ENCODE data around the gene NHSL2.
"Not testable (repeated sequence)": the region's sequence is repeated elsewhere in the genome, so short reads cannot be mapped to it uniquely, and the experiment has no call there.

NHSL2 gene

GRCh38 chrX:72146527-72146926, 235.9 kb downstream of the NHSL2 start:
- no peak for DNase-seq (ENCODE audit: extremely low read depth in 1 of 2, low read depth in 1 of 2)

GRCh38 chrX:72158773-72159172, 248.1 kb downstream of the NHSL2 start:
- no peak for DNase-seq (ENCODE audit: extremely low read depth in 1 of 2, low read depth in 1 of 2)

GRCh38 chrX:72159769-72160168, 249.1 kb downstream of the NHSL2 start:
- DNase-seq (ENCODE audit: extremely low read depth in 1 of 2, low read depth in 1 of 2), result no peak

- DNase-seq (ENCODE audit: extremely low read depth in 1 of 2, low read depth in 1 of 2), result no peak
Measured at GRCh38 chrX:72165551-72165950, 254.9 kb downstream of the NHSL2 start.

GRCh38 chrX:72169008-72169728, 258.5 kb downstream of the NHSL2 start:
- DNase-seq (ENCODE audit: extremely low read depth in 1 of 2, low read depth in 1 of 2), result no peak

GRCh38 chrX:72176289-72176688, 265.6 kb downstream of the NHSL2 start:
- DNase-seq (ENCODE audit: extremely low read depth in 1 of 2, low read depth in 1 of 2), result not testable (repeated sequence)

- no peak for DNase-seq (ENCODE audit: extremely low read depth in 1 of 2, low read depth in 1 of 2)
Measured at GRCh38 chrX:72176981-72177380, 266.3 kb downstream of the NHSL2 start.

- no peak for DNase-seq (ENCODE audit: extremely low read depth in 1 of 2, low read depth in 1 of 2)
Measured at GRCh38 chrX:72180539-72180938, 269.9 kb downstream of the NHSL2 start.

GRCh38 chrX:72181178-72182125, 270.8 kb downstream of the NHSL2 start, which contains the start of gene PIN4:
TSS of gene PIN4 (plus strand) at chrX:72181757. CDS start at chrX:72181786, 29 bp downstream.
- peak; percentile 58 to 61 for DNase-seq (ENCODE audit: extremely low read depth in 1 of 2, low read depth in 1 of 2)

GRCh38 chrX:72182924-72183323, 272.3 kb downstream of the NHSL2 start:
- DNase-seq (ENCODE audit: extremely low read depth in 1 of 2, low read depth in 1 of 2), result no peak

- no peak for DNase-seq (ENCODE audit: extremely low read depth in 1 of 2, low read depth in 1 of 2)
Measured at GRCh38 chrX:72201836-72202536, 291.3 kb downstream of the NHSL2 start.

All from activated CD8-positive, alpha-beta memory T cell treated with anti-CD3 and anti-CD28 coated beads for 1 hour (primary cell).